Mesendoderm (in vitro differentiated cells): ENCODE measurements around the gene TBX4.
"Not testable (repeated sequence)": the region's sequence is repeated elsewhere in the genome, so short reads cannot be mapped to it uniquely, and the experiment has no call there.

Source experiments
- DNase-seq: peaks from one replicate; pipeline ENCODE4 v3.0.0; 2013
- H2AK5ac ChIP-seq: 2 replicates; pipeline ENCODE4 v1.6.1; 2013; ENCODE audit warnings: low read length, inconsistent platforms
- H2BK120ac ChIP-seq: 2 replicates; pipeline ENCODE4 v1.6.1; 2013; ENCODE audit warnings: low read depth, mild to moderate bottlenecking, low read length, moderate library complexity, mixed read lengths
- H2BK15ac ChIP-seq: replicated peaks from 2 replicates; pipeline ENCODE4 v1.6.1; 2013; ENCODE audit warnings: low read depth, mild to moderate bottlenecking, moderate library complexity
- H2BK5ac ChIP-seq: 2 replicates; pipeline ENCODE4 v1.6.1; 2013; ENCODE audit warnings: low read length, inconsistent platforms
- H3K18ac ChIP-seq: 2 replicates; pipeline ENCODE4 v1.6.1; 2013; ENCODE audit warnings: mild to moderate bottlenecking, low read length, mixed read lengths
- H3K23ac ChIP-seq: one replicate; pipeline ENCODE4 v1.6.1; 2013; ENCODE audit warnings: low read length
- H3K27ac ChIP-seq: 2 replicates; pipeline ENCODE4 v1.5.1; 2013; ENCODE audit warnings: low read depth, mild to moderate bottlenecking, inconsistent platforms, low read length, moderate library complexity
- H3K27me3 ChIP-seq: 2 replicates; pipeline ENCODE4 v1.6.1; 2013; ENCODE audit warnings: low read length, control low read depth, mild to moderate bottlenecking, inconsistent platforms; ENCODE audit not compliant: insufficient read depth, poor library complexity
- H3K36me3 ChIP-seq: 2 replicates; pipeline ENCODE4 v1.6.1; 2013; ENCODE audit warnings: low read length, inconsistent platforms; ENCODE audit not compliant: control insufficient read depth, insufficient read depth
- H3K4ac ChIP-seq: one replicate; pipeline ENCODE4 v1.6.1; 2013; ENCODE audit warnings: low read depth, mild to moderate bottlenecking, low read length, moderate library complexity
- H3K4me1 ChIP-seq: 2 replicates; pipeline ENCODE4 v1.6.1; 2013; ENCODE audit warnings: low read depth, low read length, inconsistent platforms; ENCODE audit not compliant: control insufficient read depth
- H3K4me2 ChIP-seq: 2 replicates; pipeline ENCODE4 v1.6.1; 2013; ENCODE audit warnings: low read length
- H3K4me3 ChIP-seq: 2 replicates; pipeline ENCODE4 v1.5.1; 2013; ENCODE audit warnings: mild to moderate bottlenecking, low read length
- H3K56ac ChIP-seq: one replicate; pipeline ENCODE4 v1.6.1; 2013; ENCODE audit warnings: low read length
- H3K79me1 ChIP-seq: 2 replicates; pipeline ENCODE4 v1.6.1; 2013; ENCODE audit warnings: low read length, inconsistent platforms
- H3K79me2 ChIP-seq: 2 replicates; pipeline ENCODE4 v1.6.1; 2013; ENCODE audit warnings: mild to moderate bottlenecking, low read length; ENCODE audit not compliant: control insufficient read depth, insufficient read depth
- H3K9ac ChIP-seq: 2 replicates; pipeline ENCODE4 v1.6.1; 2013; ENCODE audit warnings: low read length, inconsistent platforms
- H4K5ac ChIP-seq: one replicate; pipeline ENCODE4 v1.6.1; 2013; ENCODE audit warnings: low read length
- H4K8ac ChIP-seq: one replicate; pipeline ENCODE4 v1.6.1; 2013; ENCODE audit warnings: low read depth, mild to moderate bottlenecking, control low read depth, low read length, moderate library complexity
- WGBS: extraction: QIAGEN DNeasy Blood & Tissue Kit; methylation state at CpG from one replicate; pipeline ENCODE4 v1.1.7; 2013; ENCODE audit warnings: low lambda C conversion rate, missing lambda C conversion rate; ENCODE audit not compliant: insufficient coverage; ENCODE audit errors: extremely low coverage; 5-methylcytosine and 5-hydroxymethylcytosine counted together

The TBX4 gene

DNA sequence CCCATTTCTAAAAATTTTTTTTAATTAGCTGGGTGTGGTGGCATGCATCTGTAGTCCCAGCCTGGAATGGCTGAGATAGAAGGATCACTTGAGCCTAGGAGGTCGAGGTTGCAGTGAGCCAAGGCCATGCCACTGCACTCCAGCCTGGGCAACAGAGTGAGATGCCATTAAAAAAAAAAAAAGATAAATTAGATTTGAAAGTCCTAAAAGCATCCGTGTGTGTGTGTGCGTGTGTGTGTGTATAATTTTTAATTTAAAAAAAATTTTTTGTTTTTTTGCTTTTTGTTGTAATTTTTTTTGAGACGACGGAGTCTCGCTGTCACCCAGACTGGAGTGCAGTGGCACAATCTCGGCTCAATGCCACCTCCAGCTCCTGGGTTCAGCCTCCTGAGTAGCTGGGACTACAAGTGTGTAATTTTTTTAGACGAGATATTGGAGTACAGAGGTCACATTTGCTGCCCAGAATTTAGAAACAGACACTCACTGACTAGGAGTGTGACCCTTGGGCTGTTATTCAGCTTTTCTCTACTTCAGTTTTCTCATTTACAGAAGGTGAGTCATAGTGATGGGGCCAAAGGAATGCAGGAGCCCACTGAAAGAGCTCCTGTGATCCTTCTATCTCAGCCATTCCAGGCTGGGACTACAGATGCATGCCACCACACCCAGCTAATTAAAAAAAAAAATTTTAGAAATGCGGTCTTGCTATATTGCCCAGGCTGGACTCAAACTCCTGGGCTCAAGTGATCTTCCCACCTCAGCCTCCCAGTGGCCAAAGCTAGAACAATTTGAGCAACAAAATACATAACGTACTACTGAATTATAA is 25.5 kb upstream of the TBX4 start:
- Histone ChIP-seq H3K36me3 (no peaks in the 10 kb centered on the region), H3K23ac (no peak overlapping the region), H3K79me1 (no peaks in the 10 kb centered on the region), H2AK5ac (no peak overlapping the region), H3K4ac (no peak overlapping the region), H3K56ac (no peak overlapping the region), H3K18ac (no peak overlapping the region), H3K4me2 (no peak overlapping the region), H3K27ac (no peak overlapping the region), H2BK15ac (no peak overlapping the region), H4K5ac (no peak overlapping the region), H3K79me2 (no peaks in the 10 kb centered on the region), H3K4me1 (no peaks in the 10 kb centered on the region), H3K9ac (no peak overlapping the region), H3K4me3 (no peak overlapping the region), H4K8ac (no peak overlapping the region), H3K27me3 (no peaks in the 10 kb centered on the region), H2BK5ac (no peak overlapping the region), H2BK120ac (no peak overlapping the region)
- no peak for DNase-seq
- WGBS: 100% methylated on average over 2 of the region's 10 CpGs

- Histone ChIP-seq H3K4me2 (no peak overlapping the region), H3K4me1 (no peaks in the 10 kb centered on the region), H3K56ac (no peak overlapping the region), H4K5ac (no peak overlapping the region), H2BK120ac (no peak overlapping the region), H3K79me1 (no peaks in the 10 kb centered on the region), H3K36me3 (no peaks in the 10 kb centered on the region), H3K27ac (no peak overlapping the region), H3K79me2 (no peaks in the 10 kb centered on the region), H3K4ac (no peak overlapping the region), H3K23ac (no peak overlapping the region), H3K4me3 (no peak overlapping the region), H2AK5ac (no peak overlapping the region), H3K18ac (no peak overlapping the region), H4K8ac (no peak overlapping the region), H2BK15ac (no peak overlapping the region), H2BK5ac (no peak overlapping the region), H3K27me3 (no peaks in the 10 kb centered on the region), H3K9ac (no peak overlapping the region)
- no peak for DNase-seq
These were observed 24.7 kb upstream of the TBX4 start for GRCh38 chr17:61427567-61427966.

DNA sequence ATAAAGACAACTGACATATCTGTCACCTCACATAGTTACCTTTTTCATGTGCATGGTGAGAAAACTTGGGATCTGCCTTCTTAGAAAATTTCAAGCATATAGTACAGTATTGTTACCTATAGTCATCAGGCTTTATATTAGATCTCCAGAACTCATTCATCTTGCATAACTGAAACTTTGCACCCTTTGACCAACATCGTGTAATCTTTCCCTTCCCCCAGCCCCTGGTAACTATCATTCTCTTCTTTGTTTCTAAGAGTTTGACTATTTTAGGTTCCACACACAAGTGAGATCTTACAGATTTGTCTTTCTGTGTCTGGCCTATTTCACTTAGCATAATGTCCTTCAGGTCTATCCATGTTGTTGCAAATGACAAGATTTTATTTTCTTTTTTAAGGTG is 22.9 kb upstream of the TBX4 start:
- no peak overlapping the region for H3K9ac ChIP-seq
- DNase-seq: no peak
- no peak overlapping the region for H3K56ac ChIP-seq
- H3K18ac ChIP-seq: no peak overlapping the region
- H4K5ac ChIP-seq: no peak overlapping the region
- H3K79me2 ChIP-seq: no peaks in the 10 kb centered on the region
- H3K27me3 ChIP-seq: no peaks in the 10 kb centered on the region
- no peak overlapping the region for H3K4me2 ChIP-seq
- H3K23ac ChIP-seq: no peak overlapping the region
- no peak overlapping the region for H2BK15ac ChIP-seq
- no peak overlapping the region for H4K8ac ChIP-seq
- H2AK5ac ChIP-seq: no peak overlapping the region
- no CpG with 5 or more reads among the region's 1 CpG for WGBS
- no peak overlapping the region for H3K4me3 ChIP-seq
- H3K36me3 ChIP-seq: no peaks in the 10 kb centered on the region
- no peak overlapping the region for H3K27ac ChIP-seq
- no peak overlapping the region for H3K4ac ChIP-seq
- H3K4me1 ChIP-seq: no peaks in the 10 kb centered on the region
- H2BK120ac ChIP-seq: no peak overlapping the region
- H2BK5ac ChIP-seq: no peak overlapping the region
- no peaks in the 10 kb centered on the region for H3K79me1 ChIP-seq

DNA sequence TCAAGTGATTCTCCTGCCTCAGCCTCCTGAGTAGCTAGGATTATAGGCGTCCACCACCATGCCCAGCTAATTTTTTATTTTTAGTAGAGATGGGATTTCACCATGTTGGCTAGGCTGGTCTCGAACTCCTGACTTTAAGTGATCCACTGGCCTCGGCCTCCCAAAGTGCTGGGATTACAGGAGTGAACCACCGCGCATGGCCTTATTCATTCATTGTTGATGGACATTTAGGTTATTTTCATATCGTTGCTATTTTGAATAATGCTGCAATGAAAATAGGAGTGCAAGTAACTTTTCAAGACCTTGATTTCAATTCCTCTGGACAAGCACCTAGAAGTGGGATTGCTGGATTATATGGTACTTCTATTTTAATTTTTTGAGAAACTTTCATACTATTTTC is 22.4 kb upstream of the TBX4 start:
- H3K79me1 ChIP-seq, H3K9ac ChIP-seq, H3K56ac ChIP-seq, H3K36me3 ChIP-seq, H3K27ac ChIP-seq, H3K18ac ChIP-seq, H4K8ac ChIP-seq, H4K5ac ChIP-seq, H2BK120ac ChIP-seq, DNase-seq, H3K4me3 ChIP-seq, H3K4me1 ChIP-seq, H3K4ac ChIP-seq, H3K23ac ChIP-seq, H3K4me2 ChIP-seq, H3K27me3 ChIP-seq, H2BK5ac ChIP-seq, H2AK5ac ChIP-seq, H3K79me2 ChIP-seq, H2BK15ac ChIP-seq: not testable (repeated sequence)
- no CpG with 5 or more reads among the region's 6 CpGs for WGBS

DNA sequence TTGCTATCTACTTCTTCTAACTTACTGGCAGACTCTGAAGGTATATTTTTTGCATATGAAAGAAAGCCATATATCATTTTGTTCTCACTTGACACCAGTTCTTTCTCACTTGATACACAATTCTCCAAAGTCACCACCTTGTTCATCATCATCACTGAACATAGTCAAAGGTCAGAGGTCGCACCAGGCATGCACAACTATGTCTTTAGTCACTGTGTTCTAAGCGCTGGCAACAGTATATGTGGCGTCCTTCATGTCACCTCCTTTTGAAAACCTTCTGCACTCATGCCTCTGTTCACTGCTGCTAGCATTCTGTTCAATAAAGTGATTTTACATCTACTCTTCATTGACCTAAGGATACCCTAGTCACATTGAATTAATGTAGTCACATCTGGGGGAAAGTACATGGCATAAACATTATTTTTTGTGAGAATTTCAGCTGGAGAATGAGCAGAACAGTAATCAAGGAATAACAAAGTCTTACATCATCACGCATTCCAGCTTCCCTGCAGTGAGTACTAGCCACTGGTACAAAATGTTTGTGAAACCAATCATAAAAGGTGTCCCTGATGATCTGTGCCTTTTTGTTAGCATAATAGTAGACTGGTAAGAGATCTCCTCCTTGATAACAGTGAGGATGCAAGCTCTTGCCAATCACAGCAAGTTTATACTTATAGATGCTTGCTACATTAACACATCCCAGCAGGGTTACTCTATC is 20.5 kb upstream of the TBX4 start:
- H3K4me3 ChIP-seq: no peak overlapping the region
- no peaks in the 10 kb centered on the region for H3K36me3 ChIP-seq
- H3K4me1 ChIP-seq: no peaks in the 10 kb centered on the region
- no peak overlapping the region for H3K56ac ChIP-seq
- no peak overlapping the region for H3K27ac ChIP-seq
- no peaks in the 10 kb centered on the region for H3K79me1 ChIP-seq
- no peak overlapping the region for H2BK5ac ChIP-seq
- no peak overlapping the region for H2BK15ac ChIP-seq
- H2AK5ac ChIP-seq: no peak overlapping the region
- H3K4ac ChIP-seq: no peak overlapping the region
- no CpG with 5 or more reads among the region's 4 CpGs for WGBS
- no peak overlapping the region for H3K23ac ChIP-seq
- H3K79me2 ChIP-seq: no peaks in the 10 kb centered on the region
- H3K9ac ChIP-seq: no peak overlapping the region
- no peaks in the 10 kb centered on the region for H3K27me3 ChIP-seq
- H2BK120ac ChIP-seq: no peak overlapping the region
- no peak overlapping the region for H4K5ac ChIP-seq
- no peak for DNase-seq
- no peak overlapping the region for H3K18ac ChIP-seq
- H4K8ac ChIP-seq: no peak overlapping the region
- no peak overlapping the region for H3K4me2 ChIP-seq

- no peak for DNase-seq
- Histone ChIP-seq H3K4ac (no peak overlapping the region), H4K8ac (no peak overlapping the region), H3K18ac (no peak overlapping the region), H3K27me3 (no peaks in the 10 kb centered on the region), H3K27ac (no peak overlapping the region), H2BK15ac (no peak overlapping the region), H3K4me3 (no peak overlapping the region), H2AK5ac (no peak overlapping the region), H2BK120ac (no peak overlapping the region), H3K4me2 (no peak overlapping the region), H4K5ac (no peak overlapping the region), H3K79me1 (no peaks in the 10 kb centered on the region), H3K36me3 (no peaks in the 10 kb centered on the region), H3K79me2 (no peaks in the 10 kb centered on the region), H2BK5ac (no peak overlapping the region), H3K4me1 (no peaks in the 10 kb centered on the region), H3K23ac (no peak overlapping the region), H3K9ac (no peak overlapping the region), H3K56ac (no peak overlapping the region)
These were observed 15.9 kb upstream of the TBX4 start for GRCh38 chr17:61436273-61436672.
